SK-N-MC (cell line): ENCODE results near the gene CNPY2.
"Not testable (repeated sequence)": the region's sequence is repeated elsewhere in the genome, so short reads cannot be mapped to it uniquely, and the experiment has no call there.

Experiments used
- EZH2 ChIP-seq: fragments of 200-600 bp; sonication (generic); IDR thresholded peaks from one replicate; pipeline ENCODE4 v1.6.1; 2017; ENCODE audit warnings: antibody characterized with exemption
- FOXP2 ChIP-seq: optimal IDR thresholded peaks from 2 replicates; pipeline ENCODE3; 2011; ENCODE audit warnings: mild to moderate bottlenecking, moderate library complexity; ENCODE audit not compliant: insufficient read depth; ENCODE audit errors: extremely low read length, control extremely low read depth
- POLR2AphosphoS5 ChIP-seq: IDR thresholded peaks from 2 replicates; pipeline ENCODE4 v1.6.1; 2012; ENCODE audit warnings: mild to moderate bottlenecking, low read depth, low read length, borderline replicate concordance

- not testable (repeated sequence) for TF ChIP-seq EZH2, POLR2AphosphoS5, FOXP2
Observed at GRCh38 chr12:56347255-56347654, 31.5 kb upstream of the CNPY2 start.
